ENCODE results near the gene ZNG1B.
"Not testable (repeated sequence)": the region's sequence is repeated elsewhere in the genome, so short reads cannot be mapped to it uniquely, and the experiment has no call there.

DNA sequence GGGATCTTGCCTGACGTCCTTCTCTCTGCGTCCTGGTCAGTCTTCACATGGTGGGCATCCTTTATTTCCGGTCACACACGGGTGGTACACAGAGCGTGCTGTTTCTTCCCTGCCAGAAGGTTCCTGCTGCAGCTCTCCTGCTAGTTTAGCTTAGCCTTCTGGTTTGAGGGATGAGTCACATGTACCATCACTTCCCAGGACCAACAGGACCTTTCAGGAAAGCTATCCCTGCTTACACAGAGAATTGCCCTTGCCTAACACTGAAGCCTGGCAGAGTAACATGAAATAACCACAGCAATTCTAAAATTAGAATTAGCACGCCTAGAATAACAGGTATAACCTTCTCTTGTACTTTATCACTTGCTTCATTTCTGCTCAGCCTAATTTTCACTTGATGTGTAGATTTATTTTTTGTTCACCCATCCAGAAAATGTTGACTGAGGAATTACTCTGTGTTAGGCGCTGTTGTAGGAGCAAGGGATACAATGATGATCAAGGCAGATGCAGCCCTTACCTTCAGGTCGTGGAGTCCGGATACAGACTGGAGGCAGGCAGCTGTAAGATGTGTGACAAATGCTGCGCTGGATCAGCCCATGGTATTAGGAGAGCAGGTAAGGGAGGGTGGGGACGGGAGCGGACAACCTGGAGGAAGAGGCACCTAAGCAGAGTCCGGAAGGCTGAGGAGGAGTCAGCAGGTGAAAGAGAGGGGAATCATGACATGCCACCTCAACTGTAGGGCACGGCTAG is 70.1 kb downstream of the ZNG1B start:
- TF ChIP-seq, protein P1, sequence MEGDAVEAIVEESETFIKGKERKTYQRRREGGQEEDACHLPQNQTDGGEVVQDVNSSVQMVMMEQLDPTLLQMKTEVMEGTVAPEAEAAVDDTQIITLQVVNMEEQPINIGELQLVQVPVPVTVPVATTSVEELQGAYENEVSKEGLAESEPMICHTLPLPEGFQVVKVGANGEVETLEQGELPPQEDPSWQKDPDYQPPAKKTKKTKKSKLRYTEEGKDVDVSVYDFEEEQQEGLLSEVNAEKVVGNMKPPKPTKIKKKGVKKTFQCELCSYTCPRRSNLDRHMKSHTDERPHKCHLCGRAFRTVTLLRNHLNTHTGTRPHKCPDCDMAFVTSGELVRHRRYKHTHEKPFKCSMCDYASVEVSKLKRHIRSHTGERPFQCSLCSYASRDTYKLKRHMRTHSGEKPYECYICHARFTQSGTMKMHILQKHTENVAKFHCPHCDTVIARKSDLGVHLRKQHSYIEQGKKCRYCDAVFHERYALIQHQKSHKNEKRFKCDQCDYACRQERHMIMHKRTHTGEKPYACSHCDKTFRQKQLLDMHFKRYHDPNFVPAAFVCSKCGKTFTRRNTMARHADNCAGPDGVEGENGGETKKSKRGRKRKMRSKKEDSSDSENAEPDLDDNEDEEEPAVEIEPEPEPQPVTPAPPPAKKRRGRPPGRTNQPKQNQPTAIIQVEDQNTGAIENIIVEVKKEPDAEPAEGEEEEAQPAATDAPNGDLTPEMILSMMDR (conservative IDR thresholded peaks at IDR 0.05 in 1 of 2, IDR thresholded peaks at IDR 0.05 in 1 of 2; ENCODE audit: low read depth in 1 of 2, low read length in 2 of 2) = not testable (repeated sequence)
- TF ChIP-seq EZH2 (IDR thresholded peaks at IDR 0.05; ENCODE audit: low read length, missing control alignments) = not testable (repeated sequence)

All from fibroblast of lung (primary cell).